Stimulated activated CD4-positive, alpha-beta T cell treated with anti-CD3 and anti-CD28 coated beads, TNF-alpha, amount 100 ng/mL, for 1 hour (primary cell): ENCODE data around the gene IKZF3.

Experiments used
- DNase-seq, 3 donors: peaks; one replicate each; pipeline ENCODE4 v3.0.0-alpha.2; 2020; ENCODE audit warnings: low read depth in 3 of 3, low spot score in 1 of 3

Gene IKZF3

DNA sequence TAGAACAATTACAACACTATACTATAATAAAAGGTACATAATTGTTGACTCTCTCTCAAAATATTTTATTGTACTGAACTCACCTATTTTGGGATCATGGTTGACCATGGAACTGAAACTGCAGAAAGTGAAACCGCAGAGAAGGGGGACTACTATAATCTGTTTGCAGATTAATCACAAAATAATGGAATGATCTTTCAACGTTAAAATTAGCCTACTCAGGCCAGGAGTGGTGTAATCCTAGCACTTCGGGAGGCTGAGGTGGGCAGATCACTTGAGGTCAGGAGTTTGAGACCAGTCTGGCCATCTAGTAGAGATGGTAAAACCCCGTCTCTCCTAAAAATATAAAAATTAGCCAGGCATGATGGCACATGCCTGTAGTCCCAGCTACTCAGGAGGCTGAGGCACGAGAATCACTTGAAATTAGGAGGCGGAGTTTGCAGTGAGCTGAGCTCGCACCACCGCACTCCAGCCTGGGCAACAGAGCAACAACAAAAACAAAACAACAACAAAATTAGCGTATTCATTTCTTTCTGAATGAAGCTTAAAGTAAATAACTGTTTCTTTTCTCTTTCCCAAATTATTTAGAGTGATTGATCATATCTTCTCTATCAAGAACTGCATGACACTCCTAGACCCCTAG, 45.6 kb downstream of the IKZF3 start:
- DNase-seq: no peak

DNA sequence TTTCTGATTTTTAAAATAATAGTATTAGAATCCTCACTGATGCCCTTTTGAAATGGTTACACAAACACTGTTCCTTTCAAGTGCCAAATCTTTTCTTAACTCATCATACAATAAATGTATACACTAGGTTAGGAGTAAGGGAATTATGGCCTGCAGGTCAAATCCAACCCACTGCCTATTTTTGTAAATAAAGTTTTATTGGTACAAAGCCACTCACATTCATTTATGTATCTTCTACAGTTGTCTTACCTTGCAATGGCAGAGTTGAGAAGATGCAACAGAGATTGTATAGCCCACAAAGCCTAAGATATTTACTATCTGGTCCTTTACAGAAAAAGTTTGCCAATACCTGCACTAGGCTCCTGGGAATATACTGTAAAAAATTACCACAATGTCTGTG, 47.8 kb downstream of the IKZF3 start:
- no peak for DNase-seq

DNA sequence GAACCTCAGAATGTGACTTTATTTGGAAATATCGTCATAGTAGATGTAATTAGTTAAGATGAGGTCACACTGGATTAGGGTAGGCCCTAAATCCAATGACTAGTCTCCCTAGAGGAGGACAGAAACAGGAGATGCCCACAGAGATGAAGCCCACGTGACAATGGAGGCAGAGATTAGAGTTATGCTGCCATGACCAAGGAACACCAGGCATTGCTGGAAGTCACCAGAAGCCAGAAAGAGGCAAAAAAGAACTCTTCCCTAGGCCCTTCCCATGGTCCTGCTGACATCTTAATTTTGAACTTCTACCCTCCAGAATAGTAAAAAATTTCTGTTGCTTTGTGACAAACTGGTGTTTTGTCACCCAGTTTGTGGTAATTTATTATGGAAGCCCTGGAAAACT, 49.6 kb downstream of the IKZF3 start:
- no peak for DNase-seq

DNA sequence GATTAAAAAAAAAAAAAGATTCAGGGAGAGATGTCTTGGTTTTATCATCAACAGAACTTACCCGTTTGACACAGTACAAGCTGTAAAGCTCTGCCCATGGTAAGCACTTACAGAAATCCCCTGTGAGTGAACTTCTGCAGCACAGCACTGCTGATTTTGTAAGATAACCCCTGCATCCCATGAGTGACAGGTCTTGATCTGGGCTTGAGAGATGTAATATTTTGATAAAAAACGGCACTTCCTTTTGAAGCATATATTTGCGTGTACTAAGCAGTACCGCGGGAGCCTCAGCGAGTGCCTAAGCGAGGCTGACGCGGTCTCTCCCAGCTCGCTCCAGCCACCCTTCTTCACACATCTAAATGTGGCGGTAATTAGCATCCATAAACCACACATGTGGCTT, 50.5 kb downstream of the IKZF3 start:
- peak in 2 of 3 donors; percentile 23 to 37 for DNase-seq

GRCh38 chr17:39812466-39812865, 51.6 kb downstream of the IKZF3 start:
- DNase-seq: no peak

DNA sequence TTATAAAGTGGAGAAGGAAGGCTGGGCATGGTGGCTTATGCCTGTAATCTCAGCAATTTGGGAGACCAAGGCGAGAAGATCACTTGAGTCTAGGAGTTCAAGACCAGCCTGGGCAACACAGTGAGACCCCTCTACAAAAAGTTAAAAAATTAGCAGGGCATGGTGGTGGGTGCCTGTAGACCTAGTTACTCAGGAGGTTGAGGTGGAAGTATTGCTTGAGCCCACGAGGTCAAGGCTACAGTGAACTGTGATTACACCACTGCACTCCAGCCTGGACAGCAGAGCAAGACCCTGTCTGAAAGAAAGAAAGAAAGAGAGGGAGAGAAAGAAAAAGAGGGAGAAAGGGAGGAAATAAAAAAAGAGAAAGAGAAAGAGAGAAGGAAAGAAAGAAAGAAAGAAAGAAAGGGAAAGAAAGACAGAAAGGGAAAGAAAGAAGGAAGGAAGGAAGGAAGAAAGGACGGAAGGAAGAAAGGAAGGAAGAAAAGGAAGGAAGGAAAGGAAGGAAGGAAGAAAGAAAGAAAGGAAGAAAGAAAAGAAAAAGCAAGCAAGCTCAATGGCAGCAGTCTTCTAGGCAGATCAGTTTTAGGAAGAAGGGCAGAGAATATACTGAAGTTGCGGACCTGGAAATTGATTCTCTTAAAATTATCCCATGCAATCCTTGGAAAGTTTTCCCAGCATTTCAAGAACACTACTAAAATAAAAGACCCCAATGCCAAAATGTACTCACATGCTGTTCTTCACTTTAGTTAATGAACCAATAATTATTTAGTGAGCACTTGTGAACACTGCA, 53.0 kb downstream of the IKZF3 start:
- no peak for DNase-seq

DNA sequence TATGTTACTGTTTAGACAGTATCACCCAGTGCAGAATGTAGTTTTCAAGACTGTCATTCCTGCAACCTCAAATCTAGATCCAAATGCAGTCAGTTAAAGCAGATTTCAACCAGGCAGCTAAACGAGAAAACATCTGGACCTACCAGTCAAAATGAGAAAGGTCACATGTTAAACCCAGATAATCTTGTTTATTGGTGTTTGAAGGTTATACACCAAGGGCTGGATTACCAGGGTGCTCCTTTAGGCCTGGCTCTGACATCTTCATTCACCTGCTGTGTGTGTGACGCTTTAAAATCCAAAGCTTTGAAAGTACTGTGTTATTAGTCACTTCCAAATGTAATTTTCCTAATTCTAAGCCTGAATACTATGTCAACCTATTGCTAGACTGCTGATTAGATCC, 54.9 kb downstream of the IKZF3 start:
- no peak for DNase-seq

DNA sequence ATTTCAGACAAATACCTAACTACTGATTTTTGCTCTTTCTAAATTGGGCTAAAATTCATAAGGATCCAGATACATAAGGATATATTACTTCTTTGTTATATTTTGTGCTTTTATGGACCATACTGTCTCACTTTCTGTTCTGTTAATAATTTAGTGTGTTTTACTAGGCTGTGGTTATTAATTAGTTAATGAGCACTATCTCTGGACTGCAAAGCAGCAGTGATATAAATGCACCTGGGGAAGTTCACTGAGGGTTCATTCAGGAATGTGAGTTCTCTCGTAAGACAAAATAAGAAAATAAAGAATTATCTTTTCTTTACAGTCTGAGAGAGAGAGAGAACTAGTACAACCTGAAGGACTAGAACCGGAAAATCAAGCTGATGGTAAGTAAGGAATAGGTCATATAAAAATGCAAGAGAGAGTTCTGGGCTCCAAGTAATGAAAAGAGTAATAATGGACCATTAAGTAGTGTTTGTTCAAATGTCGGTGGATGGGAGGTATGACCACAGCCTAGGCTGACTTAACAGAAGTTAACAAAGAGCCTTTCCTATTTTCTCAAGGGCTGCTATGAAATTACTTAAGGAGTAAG, 55.6 kb downstream of the IKZF3 start:
- no peak for DNase-seq

GRCh38 chr17:39804839-39805238, 59.3 kb downstream of the IKZF3 start:
- no peak for DNase-seq

DNA sequence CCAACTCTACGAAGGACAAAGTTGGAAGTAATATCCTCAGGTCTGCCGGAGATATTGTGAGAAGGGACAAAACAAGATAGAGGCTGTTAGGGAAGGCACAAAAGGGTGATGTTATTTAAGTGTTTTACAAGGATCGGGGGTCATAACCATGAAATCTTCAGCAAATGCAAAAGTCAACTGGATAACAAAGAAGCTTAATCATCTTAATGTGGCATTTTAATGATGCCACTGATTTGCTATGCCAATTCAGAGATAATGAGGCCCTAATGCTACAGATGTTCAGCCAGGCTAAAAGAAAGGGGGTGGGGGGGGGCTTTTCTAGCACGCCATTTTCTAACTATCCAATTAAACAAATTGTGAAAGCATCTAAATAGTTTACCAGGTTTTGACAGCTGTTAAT, 63.1 kb downstream of the IKZF3 start:
- no peak for DNase-seq

- peak; percentile 15 to 28 (median 25) for DNase-seq
Observed at GRCh38 chr17:39800540-39800939, 63.6 kb downstream of the IKZF3 start.

DNA sequence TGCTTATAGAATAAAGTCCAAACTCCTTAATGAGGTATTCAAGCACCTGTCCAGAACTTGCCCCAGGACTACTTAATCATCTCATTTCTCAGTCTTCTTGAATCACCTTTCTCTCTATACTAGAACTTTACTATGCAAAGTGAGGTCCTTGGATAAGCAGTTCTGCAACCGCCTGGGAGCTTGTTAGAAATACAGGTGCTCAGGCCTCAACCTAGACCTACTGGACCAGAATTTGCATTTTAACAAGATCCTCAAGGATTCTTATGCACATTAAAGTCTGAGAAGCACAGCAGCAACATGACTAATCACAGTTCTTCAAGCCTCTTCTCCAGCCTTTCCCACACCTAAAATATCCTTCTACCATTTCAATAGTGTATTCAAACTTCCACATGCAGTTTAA, 64.7 kb downstream of the IKZF3 start:
- DNase-seq: no peak

GRCh38 chr17:39794249-39794970, 69.7 kb downstream of the IKZF3 start:
- DNase-seq: no peak

- DNase-seq: no peak
Observed at GRCh38 chr17:39793301-39793872, 70.7 kb downstream of the IKZF3 start.

- no peak for DNase-seq
Observed at GRCh38 chr17:39792526-39793221, 71.4 kb downstream of the IKZF3 start.

- no peak for DNase-seq
Observed at GRCh38 chr17:39791111-39791992, 72.8 kb downstream of the IKZF3 start.

GRCh38 chr17:39787743-39788484, 76.2 kb downstream of the IKZF3 start:
- no peak for DNase-seq

- DNase-seq: no peak
Observed at GRCh38 chr17:39787041-39787440, 77.1 kb downstream of the IKZF3 start.

DNA sequence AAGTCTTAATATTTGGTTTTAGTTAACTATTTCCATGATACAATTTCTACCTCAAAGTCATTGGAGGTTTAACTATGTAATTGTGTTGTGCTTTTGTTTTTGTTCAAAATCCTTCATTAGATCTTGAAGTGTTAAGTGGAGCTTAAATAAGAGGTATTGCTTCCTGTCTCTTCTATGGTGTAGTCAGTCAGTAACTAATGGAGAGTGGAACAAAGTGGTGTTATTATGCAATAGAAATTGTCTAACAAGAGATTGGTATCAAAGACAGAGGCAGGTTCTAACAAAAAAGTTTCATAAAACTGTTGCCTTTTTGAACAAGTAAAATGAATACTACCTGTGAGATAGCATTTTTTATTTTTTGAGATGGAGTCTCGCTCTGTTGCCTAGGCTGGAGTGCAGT, 81.1 kb downstream of the IKZF3 start:
- DNase-seq: no peak
